IPS-18a (cell line): ENCODE measurements around the gene ZNF611.

Source experiments
- H3K27ac ChIP-seq: one replicate; pipeline ENCODE4 v1.5.1; 2013; ENCODE audit warnings: low read length
- H3K27me3 ChIP-seq: one replicate; pipeline ENCODE4 v1.6.1; 2013; ENCODE audit warnings: mild to moderate bottlenecking, low read length; ENCODE audit not compliant: control insufficient read depth, insufficient read depth
- H3K36me3 ChIP-seq: one replicate; pipeline ENCODE4 v1.6.1; 2013; ENCODE audit warnings: low read depth, low read length; ENCODE audit not compliant: control insufficient read depth
- H3K4me1 ChIP-seq: one replicate; pipeline ENCODE4 v1.6.1; 2013; ENCODE audit warnings: low read depth, low read length; ENCODE audit not compliant: control insufficient read depth
- H3K4me3 ChIP-seq: one replicate; pipeline ENCODE4 v1.5.1; 2013; ENCODE audit warnings: low read length
- H3K9ac ChIP-seq: one replicate; pipeline ENCODE4 v1.6.1; 2013; ENCODE audit warnings: mild to moderate bottlenecking, low read length, moderate library complexity
- H3K9me3 ChIP-seq: one replicate; pipeline ENCODE4 v1.6.1; 2013; ENCODE audit warnings: low read depth, low read length; ENCODE audit not compliant: control insufficient read depth

The ZNF611 gene

DNA sequence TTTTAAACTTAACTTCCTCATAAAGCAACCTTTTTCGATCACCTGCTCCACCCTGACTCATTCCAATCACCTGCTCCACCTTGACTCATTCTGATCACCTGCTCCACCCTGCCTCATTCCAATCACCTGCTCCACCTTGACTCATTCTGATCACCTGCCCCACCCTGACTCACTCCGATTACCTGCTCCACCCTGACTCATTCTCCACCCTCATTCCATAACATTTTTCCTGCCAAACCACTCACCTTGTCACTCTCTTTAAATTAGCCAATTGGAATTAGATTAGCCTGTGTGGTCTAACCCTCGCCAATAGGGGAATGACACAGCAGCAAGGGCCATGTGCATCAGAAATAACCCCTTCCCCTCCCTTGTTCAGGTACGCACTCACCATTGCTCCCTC is 64.8 kb downstream of the ZNF611 start:
- Histone ChIP-seq H3K9me3 (no peaks in the 10 kb centered on the region), H3K9ac (no peak overlapping the region), H3K27me3 (no peaks in the 10 kb centered on the region), H3K4me1 (peaks cover 10% of the 10 kb centered on the region), H3K27ac (no peak overlapping the region), H3K4me3 (no peak overlapping the region), H3K36me3 (no peaks in the 10 kb centered on the region)

DNA sequence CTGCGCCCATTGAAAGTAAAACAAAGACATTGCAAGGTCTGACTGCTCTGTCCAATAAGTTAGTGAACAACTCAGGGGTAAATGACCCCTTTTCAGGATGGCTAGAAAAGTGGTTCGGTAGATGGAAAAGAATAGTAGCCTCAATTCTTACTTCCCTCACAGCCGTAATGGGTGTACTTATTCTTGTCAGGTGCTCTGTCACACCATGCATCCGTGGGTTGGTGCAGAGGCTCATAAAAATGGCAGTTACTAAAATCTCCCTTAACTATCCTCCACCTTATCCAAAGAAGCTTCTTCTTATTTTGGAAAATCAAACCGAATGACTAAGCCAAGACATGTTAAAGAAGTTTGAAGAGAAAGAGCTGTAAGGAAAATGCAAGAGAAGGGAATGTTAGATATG is 65.3 kb downstream of the ZNF611 start:
- no peaks in the 10 kb centered on the region for H3K36me3 ChIP-seq
- H3K4me1 ChIP-seq = peaks cover 10% of the 10 kb centered on the region
- no peak overlapping the region for H3K9ac ChIP-seq
- H3K9me3 ChIP-seq = no peaks in the 10 kb centered on the region
- H3K27me3 ChIP-seq = no peaks in the 10 kb centered on the region
- H3K4me3 ChIP-seq = no peak overlapping the region
- H3K27ac ChIP-seq = no peak overlapping the region

DNA sequence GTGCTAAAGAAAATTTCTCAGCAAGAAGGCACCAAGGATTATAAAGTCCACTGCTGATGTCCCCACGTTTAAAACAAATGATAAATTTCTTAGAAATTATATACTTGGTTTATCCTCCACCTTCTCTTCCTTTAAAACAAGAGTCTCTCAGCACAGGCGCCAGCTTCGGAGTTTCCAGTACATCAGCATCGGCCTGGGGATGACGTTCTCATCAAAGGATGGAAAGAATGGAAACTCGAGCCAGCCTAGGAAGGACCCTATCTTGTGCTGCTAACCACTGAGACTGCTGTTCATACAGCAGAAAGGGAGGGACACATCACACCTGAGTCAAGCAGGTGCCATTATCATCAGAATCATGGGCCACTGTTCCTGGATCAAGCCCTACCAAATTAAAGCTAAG is 66.9 kb downstream of the ZNF611 start:
- Histone ChIP-seq H3K27me3 (no peaks in the 10 kb centered on the region), H3K27ac (no peak overlapping the region), H3K4me1 (peaks cover 13% of the 10 kb centered on the region), H3K9me3 (no peaks in the 10 kb centered on the region), H3K9ac (no peak overlapping the region), H3K4me3 (no peak overlapping the region), H3K36me3 (no peaks in the 10 kb centered on the region)

DNA sequence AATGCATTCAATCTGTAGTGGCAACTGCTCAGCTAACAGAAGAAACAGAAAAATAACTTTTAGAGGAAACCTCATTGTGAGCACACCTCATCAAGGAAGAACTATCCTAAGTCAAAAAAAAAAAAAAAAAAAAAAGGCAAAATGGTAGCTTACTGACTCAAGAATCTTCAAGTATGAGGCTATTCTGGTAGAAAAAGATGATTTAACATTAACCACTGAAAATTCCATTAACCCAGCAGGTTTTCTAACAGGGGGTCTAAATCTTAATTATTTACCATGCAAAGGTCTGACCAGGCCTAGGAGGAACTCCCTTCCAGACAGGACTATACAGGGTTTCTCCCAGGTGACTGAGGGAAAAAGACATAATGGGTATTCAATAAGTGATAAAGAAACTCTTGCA is 68.3 kb downstream of the ZNF611 start:
- H3K27ac ChIP-seq = no peak overlapping the region
- H3K4me1 ChIP-seq = peaks cover 13% of the 10 kb centered on the region
- H3K9ac ChIP-seq = no peak overlapping the region
- H3K27me3 ChIP-seq = no peaks in the 10 kb centered on the region
- H3K36me3 ChIP-seq = no peaks in the 10 kb centered on the region
- H3K4me3 ChIP-seq = no peak overlapping the region
- H3K9me3 ChIP-seq = no peaks in the 10 kb centered on the region

DNA sequence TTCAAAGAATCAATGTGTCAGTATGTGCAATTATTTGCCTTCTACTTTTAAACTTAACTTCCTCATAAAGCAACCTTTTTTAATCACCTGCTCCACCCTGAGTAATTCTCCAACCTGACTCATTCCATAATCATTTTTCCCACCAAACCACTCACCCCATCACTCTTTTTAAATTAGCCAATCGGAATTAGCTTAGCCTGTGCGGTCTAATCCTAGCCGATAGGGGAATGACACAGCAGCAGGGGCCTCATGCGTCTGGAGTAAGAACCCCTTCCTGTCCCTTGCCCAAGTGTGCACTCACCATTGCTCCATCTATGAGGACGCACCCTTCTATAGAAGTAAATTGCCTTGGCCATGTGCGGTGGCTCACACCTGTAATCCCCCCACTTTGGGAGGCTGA is 69.3 kb downstream of the ZNF611 start:
- H3K9ac ChIP-seq = no peak overlapping the region
- H3K27ac ChIP-seq = no peak overlapping the region

DNA sequence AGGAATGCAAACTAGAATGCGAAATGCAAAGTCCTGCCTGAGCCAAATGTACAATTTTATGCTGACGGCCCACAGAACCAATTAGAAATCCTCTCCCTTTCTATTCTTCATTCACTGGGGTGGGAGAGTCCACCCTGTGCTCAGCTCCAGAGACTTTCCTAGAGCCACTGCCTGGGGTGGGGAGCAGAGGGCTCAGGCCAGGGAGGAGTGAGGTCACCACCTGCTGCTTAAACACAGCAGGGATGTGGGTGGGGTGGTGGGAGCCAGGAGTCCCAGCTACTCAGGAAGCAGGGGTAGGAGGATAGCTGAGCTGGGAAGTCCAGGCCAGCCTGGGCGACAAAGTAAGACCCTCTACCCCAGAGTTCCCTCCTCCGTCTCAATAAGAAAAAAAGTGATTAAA is 69.8 kb downstream of the ZNF611 start:
- H3K9me3 ChIP-seq = no peaks in the 10 kb centered on the region
- peaks cover 13% of the 10 kb centered on the region for H3K4me1 ChIP-seq
- H3K36me3 ChIP-seq = no peaks in the 10 kb centered on the region
- no peaks in the 10 kb centered on the region for H3K27me3 ChIP-seq
- H3K9ac ChIP-seq = no peak overlapping the region
- no peak overlapping the region for H3K4me3 ChIP-seq
- H3K27ac ChIP-seq = no peak overlapping the region

More for the DNA sequence above, 69.3 kb downstream of the ZNF611 start:
- Histone ChIP-seq H3K4me3 (no peak overlapping the region), H3K36me3 (no peaks in the 10 kb centered on the region), H3K27me3 (no peaks in the 10 kb centered on the region), H3K4me1 (peaks cover 13% of the 10 kb centered on the region), H3K9me3 (no peaks in the 10 kb centered on the region)

DNA sequence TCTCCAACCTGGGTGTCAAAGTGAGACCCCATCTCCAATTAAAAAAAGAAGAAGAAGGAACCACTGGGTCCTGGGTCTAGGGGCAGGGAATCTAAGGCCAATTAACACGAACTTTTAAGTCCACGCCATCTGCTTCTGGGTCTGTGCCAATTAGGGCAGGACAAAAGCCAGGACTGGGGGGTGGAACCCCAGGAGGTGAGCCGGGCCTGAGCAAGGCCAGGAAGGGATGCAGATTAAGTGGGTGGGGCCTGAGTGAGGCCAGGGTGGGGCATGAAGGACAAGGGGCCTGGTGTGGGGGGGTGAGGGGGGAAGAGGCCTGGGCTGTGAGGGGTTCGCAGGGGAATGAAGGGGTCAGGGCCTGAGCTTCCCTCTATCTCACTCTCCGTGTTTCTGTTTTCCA is 70.4 kb downstream of the ZNF611 start:
- Histone ChIP-seq H3K27me3 (no peaks in the 10 kb centered on the region), H3K4me1 (peaks cover 12% of the 10 kb centered on the region), H3K27ac (no peak overlapping the region), H3K36me3 (no peaks in the 10 kb centered on the region), H3K9me3 (no peaks in the 10 kb centered on the region), H3K4me3 (no peak overlapping the region), H3K9ac (no peak overlapping the region)

DNA sequence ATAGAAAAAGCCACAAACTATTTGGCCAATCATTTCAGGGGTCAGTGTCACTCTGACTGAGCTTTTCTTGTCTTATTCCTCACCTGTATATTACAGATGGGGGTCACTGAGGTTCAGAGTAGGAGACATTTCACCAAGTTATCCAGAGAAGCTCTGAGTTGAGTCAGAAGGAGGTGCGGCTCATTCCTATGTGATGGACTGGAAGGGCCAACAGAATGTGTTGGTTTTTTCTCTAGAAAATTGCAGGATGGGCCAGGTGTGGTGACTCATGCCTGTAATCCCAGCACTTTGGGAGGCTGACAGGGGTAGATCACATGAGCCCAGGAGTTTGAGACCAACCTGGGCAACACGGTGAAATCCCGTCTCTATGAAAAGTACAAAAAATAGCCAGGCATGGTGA is 72.2 kb downstream of the ZNF611 start:
- Histone ChIP-seq H3K9me3 (no peaks in the 10 kb centered on the region), H3K27ac (no peak overlapping the region), H3K27me3 (no peaks in the 10 kb centered on the region), H3K4me3 (no peak overlapping the region), H3K9ac (no peak overlapping the region), H3K36me3 (no peaks in the 10 kb centered on the region), H3K4me1 (peaks cover 4% of the 10 kb centered on the region)

DNA sequence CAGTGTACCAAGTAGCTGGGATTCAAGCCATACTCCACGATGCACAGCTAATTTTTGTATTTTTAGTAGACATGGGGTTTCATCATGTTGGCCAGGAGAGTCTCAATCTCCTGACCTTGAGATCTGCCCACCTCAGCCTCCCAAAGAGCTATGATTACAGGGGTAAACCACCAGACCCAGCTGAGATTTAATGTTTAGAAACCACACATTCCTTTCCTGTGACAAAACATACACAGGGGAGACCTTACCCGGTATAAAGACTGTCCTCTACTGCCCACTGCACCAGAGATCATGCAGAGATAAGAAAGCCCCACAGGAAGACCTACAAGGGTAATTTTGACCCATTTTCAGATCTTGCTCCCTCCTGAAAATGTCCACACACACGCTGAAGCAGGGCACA is 73.9 kb downstream of the ZNF611 start:
- Histone ChIP-seq H3K36me3 (no peaks in the 10 kb centered on the region), H3K27ac (no peak overlapping the region), H3K4me3 (no peak overlapping the region), H3K27me3 (no peaks in the 10 kb centered on the region), H3K9ac (no peak overlapping the region), H3K4me1 (peaks cover 4% of the 10 kb centered on the region), H3K9me3 (no peaks in the 10 kb centered on the region)

DNA sequence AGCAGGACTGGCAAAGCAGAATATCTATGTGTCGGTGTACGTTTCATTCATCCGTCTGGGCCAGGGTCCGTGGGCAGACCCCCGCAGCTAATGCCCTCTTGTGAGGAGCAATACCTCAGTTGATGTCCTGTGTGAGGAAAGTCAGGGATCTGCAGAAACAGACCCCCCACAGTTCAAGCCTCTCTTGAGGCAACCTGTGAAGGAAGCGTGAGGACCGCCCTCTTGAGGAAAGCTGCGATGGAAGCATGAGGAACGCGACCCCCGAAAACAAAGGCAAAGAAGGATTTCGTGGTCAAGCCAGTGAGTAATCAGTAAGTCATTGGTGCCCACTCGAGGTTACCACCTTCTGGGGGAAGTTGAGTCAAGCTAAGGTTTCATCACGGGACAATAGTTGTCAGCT is 75.8 kb downstream of the ZNF611 start:
- no peaks in the 10 kb centered on the region for H3K27me3 ChIP-seq
- H3K36me3 ChIP-seq = peaks cover under 1% of the 10 kb centered on the region
- H3K27ac ChIP-seq = no peak overlapping the region
- H3K9me3 ChIP-seq = no peaks in the 10 kb centered on the region
- no peaks in the 10 kb centered on the region for H3K4me1 ChIP-seq
- H3K4me3 ChIP-seq = no peak overlapping the region
- H3K9ac ChIP-seq = no peak overlapping the region

DNA sequence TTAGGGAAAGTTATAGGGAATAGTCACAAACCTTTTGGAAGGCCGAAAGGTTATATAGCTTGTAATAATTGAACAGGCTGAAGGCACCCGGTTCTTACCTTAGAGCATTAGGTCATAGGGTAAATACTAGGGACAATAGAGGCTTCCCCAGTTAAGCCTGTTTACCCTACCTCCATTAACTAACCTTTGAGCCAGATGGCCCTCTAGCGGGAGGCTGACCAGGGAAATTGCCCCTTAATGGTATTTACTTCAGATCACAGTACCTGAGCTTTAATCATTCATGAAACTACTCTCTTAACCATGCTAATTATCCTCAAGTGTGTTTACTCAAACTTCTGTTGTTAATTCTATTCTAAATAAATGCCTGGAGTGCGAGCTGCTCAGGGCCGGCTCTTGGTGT is 76.2 kb downstream of the ZNF611 start:
- no peaks in the 10 kb centered on the region for H3K9me3 ChIP-seq
- peaks cover 5% of the 10 kb centered on the region for H3K36me3 ChIP-seq
- no peak overlapping the region for H3K27ac ChIP-seq
- no peak overlapping the region for H3K4me3 ChIP-seq
- H3K4me1 ChIP-seq = no peaks in the 10 kb centered on the region
- no peak overlapping the region for H3K9ac ChIP-seq
- H3K27me3 ChIP-seq = no peaks in the 10 kb centered on the region

DNA sequence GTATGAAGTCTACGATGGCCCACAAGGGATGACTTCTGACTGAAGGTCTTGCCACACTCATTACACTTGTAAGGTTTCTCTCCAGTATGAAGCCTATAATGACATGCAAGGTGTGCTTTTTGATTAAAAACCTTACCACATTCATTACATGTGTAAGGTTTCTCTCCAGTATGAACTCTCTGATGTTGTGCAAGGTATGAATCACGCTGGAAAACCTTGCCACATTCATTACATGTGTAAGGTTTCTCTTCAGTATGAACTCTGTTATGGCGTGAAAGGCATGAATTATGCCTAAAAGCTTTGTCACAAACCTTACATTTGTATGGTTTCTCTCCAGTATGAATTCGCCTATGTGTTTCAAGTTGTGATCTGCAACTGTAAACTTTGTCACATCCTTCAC is 81.7 kb downstream of the ZNF611 start:
- H3K4me3 ChIP-seq = no peak overlapping the region
- no peaks in the 10 kb centered on the region for H3K9me3 ChIP-seq
- H3K4me1 ChIP-seq = no peaks in the 10 kb centered on the region
- H3K9ac ChIP-seq = no peak overlapping the region
- peaks cover 26% of the 10 kb centered on the region for H3K36me3 ChIP-seq
- no peaks in the 10 kb centered on the region for H3K27me3 ChIP-seq
- H3K27ac ChIP-seq = no peak overlapping the region
